GF-D8 (cell line): ENCODE data around the gene PACS1.
"Not testable (repeated sequence)": the region's sequence is repeated elsewhere in the genome, so short reads cannot be mapped to it uniquely, and the experiment has no call there.

Experiments
- DNase-seq: peaks from one replicate; lab custom pipeline; 2025; lab: John Stamatoyannopoulos, UW

PACS1 gene

DNA sequence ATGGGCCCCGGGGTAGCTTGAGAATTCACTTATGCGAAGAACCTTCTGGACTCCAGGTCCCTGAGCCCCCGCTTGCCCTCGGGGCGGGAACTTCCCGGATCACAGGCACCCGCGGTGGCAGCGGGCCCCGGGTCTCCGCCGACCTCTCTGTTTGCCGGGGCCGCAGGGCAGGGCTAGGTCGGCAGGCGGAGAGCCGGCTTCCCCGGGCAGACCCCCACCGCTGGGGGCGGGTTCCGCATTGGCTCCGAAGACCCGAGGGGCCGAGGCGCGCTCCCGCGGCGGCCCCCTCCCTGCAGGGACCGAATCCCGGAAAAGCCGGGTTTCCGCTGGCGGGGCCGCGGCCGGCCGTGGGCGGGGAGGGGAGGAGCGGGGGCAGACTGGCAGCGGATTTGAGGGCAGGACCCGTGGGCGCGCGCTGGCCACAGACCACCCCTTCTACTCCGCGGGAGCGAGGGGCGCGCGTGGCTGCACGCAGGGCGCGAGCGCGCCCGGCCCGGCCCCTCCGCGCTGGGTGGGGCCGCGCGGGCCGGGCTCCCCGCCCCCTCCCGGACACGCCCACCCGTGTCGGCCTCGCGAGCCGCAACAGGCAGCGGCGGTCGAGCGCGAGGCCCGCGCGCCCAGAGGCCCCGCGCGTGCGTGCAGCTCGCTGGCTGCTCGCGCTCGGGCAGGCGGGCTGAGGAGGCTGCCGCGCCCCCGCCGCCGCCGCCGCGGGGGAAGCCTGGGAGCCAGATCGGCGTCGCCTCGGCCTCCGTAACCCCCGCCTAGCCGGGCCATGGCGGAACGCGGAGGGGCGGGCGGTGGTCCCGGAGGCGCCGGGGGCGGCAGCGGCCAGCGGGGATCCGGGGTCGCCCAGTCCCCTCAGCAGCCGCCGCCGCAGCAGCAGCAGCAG lies at the start of gene PACS1:
Gene PACS1, plus strand, starts transcription at position 558 of the 889 bp plus-strand sequence. Its CDS starts 215 bp downstream, at position 773.
- DNase-seq = peak; percentile 30

DNA sequence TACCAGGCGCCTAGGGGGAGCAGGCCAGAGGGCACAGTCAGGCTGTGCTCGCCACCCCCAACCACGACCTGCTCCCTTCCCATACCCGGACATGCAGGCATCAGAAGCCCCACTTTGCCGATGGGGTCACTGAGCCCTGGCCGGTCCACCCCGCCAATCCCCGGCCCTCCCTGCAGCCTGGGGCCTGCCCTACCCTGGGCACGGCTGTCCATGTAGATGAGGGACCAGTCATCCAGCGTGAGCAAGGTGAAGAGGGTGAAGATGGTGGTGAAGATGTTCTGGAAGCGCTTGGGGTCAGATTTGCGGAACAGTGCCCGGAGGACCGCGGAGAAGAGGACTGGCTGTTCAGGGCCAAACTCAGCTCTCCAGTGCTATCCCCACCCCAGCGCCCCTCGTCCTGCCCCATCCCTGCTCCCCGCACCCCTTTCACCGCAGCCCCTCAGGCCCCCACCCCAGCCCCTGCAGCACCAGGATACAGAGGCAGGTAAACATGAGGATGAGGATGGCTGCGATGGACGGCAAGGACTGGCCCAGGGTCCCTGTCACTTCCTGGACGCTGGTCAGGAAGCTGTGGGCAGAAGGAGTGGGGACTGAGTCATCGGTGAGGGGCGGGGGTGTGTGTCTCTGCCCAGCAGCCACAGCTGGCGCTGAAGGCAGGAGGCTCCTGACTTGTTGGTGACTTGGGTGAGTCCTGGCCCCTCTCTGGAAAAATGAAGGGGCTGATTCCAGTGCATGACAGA lies 49.3 kb upstream of the PACS1 start:
- no peak for DNase-seq

DNA sequence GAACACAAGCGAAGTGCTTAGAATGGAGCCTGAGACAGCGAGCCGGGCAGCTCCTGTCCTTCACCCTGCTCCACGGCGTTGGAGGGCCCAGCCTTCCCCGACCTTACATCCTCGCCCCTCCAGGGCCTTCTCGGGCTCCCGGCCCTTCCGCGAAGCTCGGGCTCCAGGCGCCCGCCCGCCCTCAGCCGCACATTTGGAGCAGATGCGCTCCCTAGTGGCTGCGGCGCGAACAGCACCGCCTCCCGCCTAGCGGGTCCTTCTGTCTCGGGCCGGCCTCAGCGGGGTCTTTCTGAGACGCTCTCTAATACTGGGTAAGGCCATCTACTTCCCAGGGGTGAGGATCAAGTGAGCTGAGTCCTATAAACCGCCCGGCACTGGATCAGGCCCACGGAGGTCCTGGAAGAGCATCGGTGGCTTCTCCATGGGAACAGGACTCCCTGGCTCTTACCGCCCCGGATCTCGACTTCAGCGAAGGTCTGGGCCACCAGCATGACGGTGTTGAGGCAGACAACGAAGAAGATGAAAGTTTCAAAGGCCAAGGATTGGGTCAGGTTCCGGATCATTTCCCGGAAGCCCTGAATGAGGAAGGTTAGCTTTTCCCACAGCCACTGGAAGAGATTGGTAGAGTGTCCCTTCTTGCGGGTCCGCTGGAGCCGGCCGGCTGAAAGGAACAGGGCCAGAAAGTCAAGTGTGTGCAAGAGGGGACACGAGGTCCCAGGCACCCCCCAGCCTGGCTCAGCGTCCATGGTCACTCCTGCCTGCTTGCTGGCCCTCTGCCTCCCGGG lies 47.5 kb upstream of the PACS1 start:
- no peak for DNase-seq

DNA sequence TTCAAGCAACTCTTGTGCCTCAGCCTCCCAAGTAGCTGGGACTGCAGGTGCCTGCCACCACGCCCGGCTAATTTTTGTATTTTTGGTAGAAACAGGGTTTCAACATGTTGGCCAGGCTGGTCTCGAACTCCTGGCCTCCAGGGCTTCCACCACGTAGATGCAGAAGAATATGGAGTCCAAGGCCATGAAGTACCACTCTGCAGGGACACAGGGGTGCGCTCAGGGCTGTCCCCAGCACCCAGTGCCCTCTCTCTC lies 47.0 kb upstream of the PACS1 start:
- DNase-seq = not testable (repeated sequence)

DNA sequence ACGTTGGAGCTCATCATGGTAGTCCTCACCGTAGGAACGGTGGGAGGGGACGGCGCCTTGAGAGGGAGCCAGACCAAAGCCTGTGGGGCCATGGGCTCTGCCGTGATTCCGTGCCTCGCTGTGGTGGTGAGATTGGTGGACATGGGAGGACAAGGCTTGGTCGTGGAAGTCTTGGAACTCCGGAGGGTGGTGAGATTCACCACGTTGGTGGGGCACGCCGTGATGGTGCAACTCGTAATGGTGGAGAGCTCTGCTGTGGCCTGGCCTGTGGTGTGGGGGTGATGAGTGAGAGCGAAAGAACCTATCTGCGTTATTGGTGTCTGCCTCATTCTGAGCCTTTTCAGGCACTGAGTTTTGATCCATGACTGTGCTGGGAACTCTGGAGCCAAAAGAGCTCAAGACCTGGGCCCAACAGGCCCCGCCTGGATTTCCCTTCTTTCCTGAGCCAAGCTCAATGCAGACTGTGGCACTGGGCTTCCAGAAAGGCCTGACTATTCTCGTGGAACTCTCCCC lies 44.0 kb upstream of the PACS1 start, which contains the start of gene CATSPER1:
Gene CATSPER1, minus strand, starts transcription at position 463 of the 513 bp plus-strand sequence. Its CDS starts 100 bp downstream, at position 363.
- no peak for DNase-seq

DNA sequence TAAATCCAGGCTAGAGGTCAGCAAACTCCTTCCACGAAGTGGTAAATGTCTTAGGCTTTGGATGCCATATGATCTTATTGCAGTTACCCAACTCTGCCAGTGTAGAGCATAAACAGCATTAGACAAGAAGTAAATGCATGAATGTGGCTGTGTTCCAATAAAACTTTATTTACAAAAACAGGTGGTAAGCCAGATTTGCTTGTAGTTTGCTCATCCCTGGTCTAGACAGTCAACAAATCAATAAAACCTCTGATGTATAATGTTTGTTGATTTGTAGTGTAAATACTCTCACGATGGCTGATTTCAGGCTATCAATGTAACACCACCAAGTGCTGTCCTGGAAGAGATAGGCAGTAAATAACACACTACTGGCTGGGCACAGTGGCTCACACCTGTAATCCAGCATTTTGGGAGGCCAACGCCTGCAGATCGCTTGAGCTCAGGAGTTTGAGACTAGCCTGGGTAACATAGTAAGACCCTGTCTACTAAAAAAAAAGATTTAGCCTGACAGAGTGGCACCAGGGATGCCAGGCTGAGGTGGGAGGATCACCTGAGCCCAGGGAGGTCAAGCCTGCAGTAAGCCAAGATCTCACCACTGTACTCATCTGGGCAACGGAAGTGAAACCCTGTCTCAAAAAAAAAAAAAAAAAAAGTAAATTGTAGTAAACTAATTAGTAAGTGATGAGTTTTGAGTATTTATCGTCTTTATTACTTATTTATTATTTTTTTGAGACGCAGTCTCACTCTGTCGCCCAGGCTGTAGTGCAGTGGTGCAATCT lies 36.9 kb upstream of the PACS1 start:
- DNase-seq = no peak

DNA sequence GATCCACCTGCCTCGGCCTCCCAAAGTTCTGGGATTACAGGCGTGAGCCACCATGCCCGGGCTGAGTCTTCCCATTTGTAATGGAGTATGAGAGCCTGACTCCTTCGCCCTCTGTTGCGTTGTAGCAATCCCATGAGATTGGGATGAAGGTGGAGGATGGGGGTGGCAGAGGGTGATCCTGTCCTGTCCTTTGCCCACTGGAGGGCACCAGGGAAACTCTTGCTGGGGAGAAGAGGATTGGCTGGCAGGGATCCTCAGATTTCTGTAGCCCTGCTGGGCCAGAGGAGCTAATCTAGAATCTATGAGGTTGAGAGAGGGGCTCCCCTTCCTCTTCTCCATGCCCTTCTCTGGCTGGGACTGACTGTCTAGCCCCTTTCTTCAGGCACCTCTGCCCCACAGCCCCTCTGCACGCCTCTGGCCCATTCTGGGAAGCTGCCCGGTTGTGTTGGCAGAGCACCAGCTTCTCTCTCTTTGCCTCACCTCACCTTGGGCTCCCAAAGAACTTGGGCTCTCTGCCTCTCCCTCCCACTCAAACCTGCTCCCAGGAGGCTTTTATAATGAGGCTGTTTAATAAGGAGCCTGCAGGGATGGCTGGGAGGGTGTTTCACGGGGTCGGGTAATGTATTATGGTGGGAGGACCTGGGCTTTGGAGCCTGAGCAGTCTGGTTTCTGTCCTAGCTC lies 34.3 kb upstream of the PACS1 start:
- no peak for DNase-seq

DNA sequence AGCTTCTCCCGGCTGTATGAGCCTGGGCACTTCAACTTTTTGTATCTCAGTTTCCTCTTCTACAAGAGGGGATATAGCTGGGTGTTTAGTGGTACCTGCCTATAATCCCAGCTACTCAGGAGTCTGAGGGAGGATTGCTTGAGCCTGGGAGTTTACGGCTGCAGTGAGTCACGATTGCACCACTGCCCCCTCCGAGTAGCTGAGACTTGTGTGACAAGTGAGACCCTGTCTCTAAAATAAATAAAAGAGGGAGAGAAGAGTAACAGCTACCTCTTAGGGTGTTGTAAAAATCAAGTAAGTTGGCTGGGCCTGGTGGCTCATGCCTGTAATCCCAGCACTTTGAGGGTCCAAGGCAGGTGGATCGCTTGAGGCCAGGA lies 33.8 kb upstream of the PACS1 start:
- no peak for DNase-seq

DNA sequence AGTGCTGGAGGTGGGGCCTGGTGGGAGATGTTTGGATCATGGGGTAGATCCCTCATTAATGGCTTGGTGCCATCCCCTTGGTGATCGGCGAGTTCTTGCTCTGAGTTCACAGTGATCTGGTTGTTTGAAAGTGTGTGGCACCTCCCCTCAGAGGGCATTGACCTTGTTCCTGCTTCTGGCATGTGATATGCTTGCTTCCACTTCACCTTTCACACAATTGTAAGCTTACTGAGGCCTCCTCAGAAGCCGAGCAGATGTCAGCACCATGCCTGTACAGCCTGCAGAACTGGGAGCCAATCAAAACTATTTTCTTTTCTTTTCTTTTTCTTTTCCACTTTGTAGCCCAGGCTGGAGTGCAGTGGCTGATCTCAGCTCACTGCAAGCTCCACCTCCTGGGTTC lies 32.7 kb upstream of the PACS1 start:
- no peak for DNase-seq

DNA sequence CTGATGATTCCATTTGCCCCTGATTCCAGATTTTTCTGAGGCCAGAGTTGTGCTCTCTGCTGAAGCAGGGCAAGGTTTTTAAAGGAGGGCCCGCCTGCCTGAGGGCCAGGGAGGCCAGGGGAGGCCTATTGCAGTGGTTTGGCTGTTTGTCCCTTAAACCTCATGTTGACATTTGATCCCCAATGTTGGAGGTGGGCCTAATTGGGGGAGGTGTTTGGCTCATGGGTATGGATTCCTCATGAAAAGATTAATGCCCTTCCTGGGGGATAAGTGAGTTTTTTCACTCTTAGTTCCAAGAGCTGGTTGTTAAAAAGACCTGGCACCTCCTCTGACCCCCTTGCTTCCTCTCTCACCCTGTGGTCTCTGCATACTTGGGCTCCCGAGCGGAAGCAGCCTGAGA lies 30.3 kb upstream of the PACS1 start:
- no peak for DNase-seq

DNA sequence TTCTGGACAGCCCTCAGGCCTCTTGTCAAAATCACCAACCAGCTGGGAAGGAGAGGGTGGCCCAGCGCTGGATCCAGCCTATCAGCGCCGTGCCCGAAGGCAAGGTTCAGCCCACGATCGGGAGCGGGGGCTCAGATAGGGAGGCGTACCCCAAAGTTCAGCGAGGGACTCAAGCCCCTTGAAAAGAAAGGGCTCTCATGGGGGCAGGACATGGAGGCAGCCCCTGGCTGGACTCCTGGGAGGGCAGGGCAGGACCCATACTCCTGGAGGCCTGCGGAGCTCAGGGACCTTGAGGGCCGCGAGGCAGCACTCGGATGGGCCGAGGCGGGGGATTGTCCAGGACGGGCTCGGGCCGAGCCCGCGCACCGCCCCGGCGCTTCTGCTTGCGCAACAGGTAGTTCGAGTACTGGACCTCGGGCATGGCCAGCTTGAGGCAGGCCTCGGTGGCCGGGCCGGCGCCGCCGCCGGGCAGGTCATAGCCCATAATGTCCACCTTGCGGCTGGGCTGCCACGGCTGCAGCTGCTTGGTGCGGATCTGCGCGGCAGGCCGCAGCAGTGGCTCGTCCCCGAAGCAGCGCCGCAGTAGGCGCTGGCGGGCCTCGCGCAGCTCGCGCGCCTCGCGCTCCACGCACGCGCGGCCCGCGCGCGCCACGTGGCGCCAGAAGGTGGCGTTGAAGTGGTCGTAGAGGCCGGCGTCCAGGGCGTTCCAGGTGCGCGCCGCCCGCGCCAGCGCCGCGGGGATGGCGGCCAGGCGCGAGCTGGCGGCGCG lies 27.7 kb upstream of the PACS1 start:
- no peak for DNase-seq

DNA sequence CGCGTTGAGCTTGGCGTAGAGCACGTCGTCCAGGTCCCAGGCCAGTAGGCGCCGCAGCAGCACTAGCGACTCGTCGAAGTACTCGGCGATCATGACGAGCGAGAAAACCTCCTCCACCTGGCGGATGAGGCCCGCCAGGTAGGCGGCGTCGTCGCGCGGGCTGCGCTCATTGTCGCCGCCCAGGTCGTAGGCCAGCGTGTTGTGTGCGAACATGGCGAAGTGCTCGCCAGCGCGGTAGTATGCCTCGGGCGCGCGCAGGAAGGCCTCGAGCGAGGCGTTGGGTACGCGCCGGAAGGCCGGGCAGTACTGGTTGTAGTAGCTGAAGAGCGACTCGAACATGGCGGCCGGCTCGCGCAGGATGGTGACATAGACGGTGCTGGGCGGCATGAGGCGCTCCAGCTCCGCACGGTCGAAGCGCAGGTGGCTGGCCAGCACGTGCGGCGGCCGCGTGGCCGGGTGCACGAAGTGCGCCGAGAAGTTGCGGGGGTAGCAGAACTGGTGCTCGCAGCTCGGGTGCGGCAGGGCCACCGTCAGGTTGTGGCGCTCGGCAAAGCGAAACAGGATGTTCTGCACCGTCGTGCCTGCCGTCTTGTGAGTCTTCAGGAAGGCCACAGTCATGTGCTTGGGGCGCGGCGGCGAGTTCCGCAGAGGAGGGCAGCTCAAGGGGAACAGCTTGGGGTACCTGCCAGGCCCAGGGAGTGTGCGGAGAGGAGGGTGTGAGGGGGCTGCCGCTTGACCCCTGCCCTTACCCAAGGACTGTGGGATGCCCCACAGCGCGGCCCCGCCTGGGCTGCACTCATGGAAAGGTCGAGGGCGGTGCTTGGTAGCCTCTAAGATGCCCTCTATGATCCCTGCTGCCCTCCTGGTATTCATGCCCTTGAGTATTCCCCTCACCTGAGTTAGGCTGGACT lies 26.8 kb upstream of the PACS1 start:
- DNase-seq = no peak

DNA sequence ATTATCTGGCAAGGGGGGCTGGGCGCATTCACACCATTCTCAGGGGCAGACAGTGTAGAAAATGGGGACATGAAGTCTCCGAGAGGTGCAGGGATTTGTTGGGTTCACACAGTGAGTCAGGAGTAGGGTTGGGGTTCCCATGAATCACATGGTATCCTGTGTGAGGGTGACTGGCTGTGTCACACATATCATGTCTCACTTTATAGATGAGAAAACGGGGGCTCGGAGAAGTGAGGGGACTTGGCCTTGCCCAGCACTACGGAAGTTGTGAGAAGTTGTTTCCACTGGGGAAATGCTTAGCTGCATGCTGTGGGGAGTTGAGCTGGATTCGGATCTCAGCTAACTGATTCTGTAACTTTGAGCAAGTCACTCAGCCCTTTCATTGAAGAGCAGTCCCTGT lies 25.3 kb upstream of the PACS1 start:
- DNase-seq = no peak

DNA sequence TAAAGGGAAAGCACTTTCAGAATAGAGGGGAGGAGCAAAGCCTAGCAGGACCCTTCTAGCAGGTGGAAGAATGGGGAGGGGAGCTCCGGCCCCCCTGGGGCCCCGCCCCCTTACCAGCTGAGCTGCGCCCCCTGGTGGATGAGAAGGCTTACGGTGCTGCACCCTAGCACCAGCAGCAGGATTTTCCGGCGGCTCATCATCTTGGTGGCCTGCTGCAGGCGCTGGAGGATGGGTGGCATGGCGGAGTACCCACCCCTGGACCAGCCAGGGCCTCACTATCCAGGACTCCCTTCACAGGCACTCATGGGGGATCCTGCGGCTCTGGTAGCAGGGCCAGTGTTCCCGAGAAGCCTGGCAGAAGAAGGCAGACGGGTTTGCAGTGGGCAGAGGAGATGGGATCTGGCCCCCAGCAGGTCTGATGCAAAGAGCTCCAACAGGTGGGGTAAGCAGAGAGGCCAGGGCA lies 24.9 kb upstream of the PACS1 start:
- DNase-seq = peak; percentile 24

DNA sequence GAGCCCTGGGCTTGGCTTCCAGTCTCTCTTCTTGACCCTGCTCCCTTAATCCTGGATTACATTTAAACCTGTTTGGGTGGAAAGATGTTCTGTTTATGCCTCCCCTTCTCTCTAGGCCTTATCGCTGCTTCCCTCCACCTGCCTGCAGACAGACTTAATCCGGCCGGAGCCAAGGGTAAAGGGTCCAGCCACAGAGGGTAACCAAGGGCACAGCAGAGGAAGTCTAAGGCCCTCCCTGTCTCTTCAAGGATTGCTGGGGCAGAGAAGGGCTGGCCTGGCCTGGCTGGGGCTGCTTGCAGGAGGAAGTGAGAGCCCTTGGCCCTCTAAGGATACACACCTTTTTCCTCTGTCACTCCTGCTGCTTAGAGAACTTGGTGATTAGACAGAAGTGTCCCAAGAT lies 23.2 kb upstream of the PACS1 start:
- no peak for DNase-seq

DNA sequence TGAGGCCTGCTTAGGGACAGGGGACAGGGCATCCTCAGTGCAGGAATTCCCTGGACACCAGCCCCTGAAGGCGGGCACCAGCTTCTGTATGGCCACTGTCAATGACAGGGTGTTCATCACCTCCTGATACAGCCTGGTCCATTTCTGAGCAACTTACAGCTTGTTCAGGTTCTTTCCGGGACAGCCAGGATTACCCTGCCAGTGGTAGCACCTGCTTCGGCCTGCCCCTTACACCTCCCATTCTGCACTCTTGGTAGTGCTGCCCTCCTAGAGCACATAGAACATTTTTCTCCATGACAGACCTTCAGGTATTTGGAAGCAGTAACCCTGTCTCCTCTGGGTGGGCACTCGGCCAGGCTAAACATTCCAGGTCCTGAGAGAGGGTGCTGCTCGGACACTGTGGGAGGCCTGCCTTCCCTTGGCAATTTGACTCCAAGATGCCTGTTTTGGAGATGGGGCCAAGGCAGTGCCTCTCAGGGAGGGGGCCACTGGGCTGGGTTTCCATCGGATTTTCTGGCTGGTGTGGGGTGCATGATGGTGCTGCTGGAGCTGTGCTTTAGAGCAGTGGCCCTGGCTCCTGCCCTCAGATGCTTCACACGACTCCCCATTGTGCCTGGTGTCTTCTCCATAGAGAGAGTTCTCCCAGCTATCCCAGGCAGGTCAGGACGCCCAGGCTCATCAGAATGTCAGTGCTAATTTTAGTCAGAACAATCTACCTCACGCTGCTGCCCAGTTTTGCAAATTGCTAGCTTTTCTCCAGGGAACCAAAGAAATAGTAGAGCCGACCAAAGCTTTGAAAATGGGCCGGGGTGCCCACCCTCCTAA lies 22.3 kb upstream of the PACS1 start:
- no peak for DNase-seq

DNA sequence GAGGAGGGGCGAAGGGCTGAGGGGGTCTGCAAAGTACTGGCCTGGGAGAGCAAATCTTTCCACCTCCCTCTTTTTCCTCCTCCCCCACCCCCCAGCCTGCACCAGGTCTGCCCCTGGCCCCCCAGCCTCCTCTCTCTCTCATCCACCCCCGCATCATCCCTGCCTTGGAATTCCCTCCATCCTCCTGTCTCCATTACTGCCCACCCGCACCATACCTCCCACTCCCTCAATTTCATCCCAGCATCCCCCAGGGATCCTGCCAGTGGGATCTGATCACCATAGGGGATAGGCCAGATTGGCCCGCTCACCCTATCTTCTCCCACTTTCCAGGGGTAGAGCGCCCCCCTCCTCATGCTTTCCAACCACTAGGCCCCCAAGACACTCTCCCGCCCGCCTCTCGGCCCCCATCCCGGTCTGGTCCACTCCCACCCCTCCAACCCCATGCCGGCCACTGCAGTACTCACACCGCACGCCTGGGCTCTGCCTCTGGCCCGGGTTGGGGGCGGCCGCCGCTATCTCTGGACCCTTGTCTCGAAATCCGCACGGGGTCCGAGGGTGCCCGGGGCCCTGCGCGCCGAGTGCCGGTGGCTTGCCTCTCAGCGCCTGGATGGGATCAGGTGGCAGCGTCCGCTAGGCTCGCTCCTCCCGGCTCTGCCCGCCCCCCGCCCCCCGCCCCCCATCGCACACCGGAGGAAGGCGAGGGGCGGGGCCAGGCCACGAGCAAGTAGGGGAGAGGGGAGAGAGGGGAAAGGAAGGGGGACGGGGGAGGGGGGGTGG lies 21.3 kb upstream of the PACS1 start, which contains the start of gene GAL3ST3:
Gene GAL3ST3, minus strand, starts transcription at position 615 of the 777 bp plus-strand sequence. CDS start 3,746 bp downstream, outside the sequence.
- no peak for DNase-seq
